CD4-positive, alpha-beta T cell treated with Interleukin-6 for 4 hours (primary cell): ENCODE data around the gene KCTD1.

Experiments used
- DNase-seq: peaks from one replicate; pipeline ENCODE4 v3.0.0-alpha.2; 2020; ENCODE audit warnings: mixed read lengths

KCTD1 gene

GRCh38 chr18:26549263-26550094 lies 1.1 kb upstream of the KCTD1 start:
- DNase-seq, result no peak

- DNase-seq, result peak; percentile 55
Observed at GRCh38 chr18:26547646-26548414, 523 bp downstream of the KCTD1 start.

- no peak for DNase-seq
Observed at GRCh38 chr18:26546875-26547645, 1.3 kb downstream of the KCTD1 start.

- no peak for DNase-seq
Observed at GRCh38 chr18:26546170-26546874, 2.0 kb downstream of the KCTD1 start.

- no peak for DNase-seq
Observed at GRCh38 chr18:26545335-26546123, 2.8 kb downstream of the KCTD1 start.

GRCh38 chr18:26544451-26544850 lies 3.9 kb downstream of the KCTD1 start:
- DNase-seq, result no peak

- no peak for DNase-seq
Observed at GRCh38 chr18:26543373-26543772, 5.0 kb downstream of the KCTD1 start.

GRCh38 chr18:26540043-26540628 lies 8.2 kb downstream of the KCTD1 start:
- no peak for DNase-seq

- DNase-seq, result no peak
Observed at GRCh38 chr18:26538524-26538923, 9.8 kb downstream of the KCTD1 start.

GRCh38 chr18:26536664-26537063 lies 11.7 kb downstream of the KCTD1 start:
- no peak for DNase-seq

- no peak for DNase-seq
Observed at GRCh38 chr18:26536032-26536431, 12.3 kb downstream of the KCTD1 start.

GRCh38 chr18:26535630-26536029 lies 12.7 kb downstream of the KCTD1 start:
- no peak for DNase-seq

- no peak for DNase-seq
Observed at GRCh38 chr18:26532367-26533340, 15.7 kb downstream of the KCTD1 start.

GRCh38 chr18:26531605-26532298 lies 16.6 kb downstream of the KCTD1 start:
- DNase-seq, result no peak

- DNase-seq, result no peak
Observed at GRCh38 chr18:26526966-26527234, 21.5 kb downstream of the KCTD1 start.

GRCh38 chr18:26526128-26526965 lies 22.0 kb downstream of the KCTD1 start:
- no peak for DNase-seq

GRCh38 chr18:26524504-26525351 lies 23.6 kb downstream of the KCTD1 start:
- no peak for DNase-seq

- DNase-seq, result no peak
Observed at GRCh38 chr18:26524002-26524401, 24.4 kb downstream of the KCTD1 start.
